Mesendoderm (in vitro differentiated cells): ENCODE measurements around the gene FMO5. TPM values are rescaled to one million over a fixed set of nuclear protein-coding genes. Genes with fewer than 3 reads are reported as not detected.

Experiments used
- DNase-seq: peaks from one replicate; pipeline ENCODE4 v3.0.0; 2013
- H2AK5ac ChIP-seq: 2 replicates; pipeline ENCODE4 v1.6.1; 2013; ENCODE audit warnings: low read length, inconsistent platforms
- H2BK120ac ChIP-seq: 2 replicates; pipeline ENCODE4 v1.6.1; 2013; ENCODE audit warnings: low read depth, mild to moderate bottlenecking, low read length, moderate library complexity, mixed read lengths
- H2BK15ac ChIP-seq: replicated peaks from 2 replicates; pipeline ENCODE4 v1.6.1; 2013; ENCODE audit warnings: low read depth, mild to moderate bottlenecking, moderate library complexity
- H2BK5ac ChIP-seq: 2 replicates; pipeline ENCODE4 v1.6.1; 2013; ENCODE audit warnings: low read length, inconsistent platforms
- H3K18ac ChIP-seq: 2 replicates; pipeline ENCODE4 v1.6.1; 2013; ENCODE audit warnings: mild to moderate bottlenecking, low read length, mixed read lengths
- H3K23ac ChIP-seq: one replicate; pipeline ENCODE4 v1.6.1; 2013; ENCODE audit warnings: low read length
- H3K27ac ChIP-seq: 2 replicates; pipeline ENCODE4 v1.5.1; 2013; ENCODE audit warnings: low read depth, mild to moderate bottlenecking, inconsistent platforms, low read length, moderate library complexity
- H3K27me3 ChIP-seq: 2 replicates; pipeline ENCODE4 v1.6.1; 2013; ENCODE audit warnings: low read length, control low read depth, mild to moderate bottlenecking, inconsistent platforms; ENCODE audit not compliant: insufficient read depth, poor library complexity
- H3K36me3 ChIP-seq: 2 replicates; pipeline ENCODE4 v1.6.1; 2013; ENCODE audit warnings: low read length, inconsistent platforms; ENCODE audit not compliant: control insufficient read depth, insufficient read depth
- H3K4ac ChIP-seq: one replicate; pipeline ENCODE4 v1.6.1; 2013; ENCODE audit warnings: low read depth, mild to moderate bottlenecking, low read length, moderate library complexity
- H3K4me1 ChIP-seq: 2 replicates; pipeline ENCODE4 v1.6.1; 2013; ENCODE audit warnings: low read depth, low read length, inconsistent platforms; ENCODE audit not compliant: control insufficient read depth
- H3K4me2 ChIP-seq: 2 replicates; pipeline ENCODE4 v1.6.1; 2013; ENCODE audit warnings: low read length
- H3K4me3 ChIP-seq: 2 replicates; pipeline ENCODE4 v1.5.1; 2013; ENCODE audit warnings: mild to moderate bottlenecking, low read length
- H3K56ac ChIP-seq: one replicate; pipeline ENCODE4 v1.6.1; 2013; ENCODE audit warnings: low read length
- H3K79me1 ChIP-seq: 2 replicates; pipeline ENCODE4 v1.6.1; 2013; ENCODE audit warnings: low read length, inconsistent platforms
- H3K79me2 ChIP-seq: 2 replicates; pipeline ENCODE4 v1.6.1; 2013; ENCODE audit warnings: mild to moderate bottlenecking, low read length; ENCODE audit not compliant: control insufficient read depth, insufficient read depth
- H3K9ac ChIP-seq: 2 replicates; pipeline ENCODE4 v1.6.1; 2013; ENCODE audit warnings: low read length, inconsistent platforms
- H4K5ac ChIP-seq: one replicate; pipeline ENCODE4 v1.6.1; 2013; ENCODE audit warnings: low read length
- H4K8ac ChIP-seq: one replicate; pipeline ENCODE4 v1.6.1; 2013; ENCODE audit warnings: low read depth, mild to moderate bottlenecking, control low read depth, low read length, moderate library complexity
- WGBS: extraction: QIAGEN DNeasy Blood & Tissue Kit; methylation state at CpG from one replicate; pipeline ENCODE4 v1.1.7; 2013; ENCODE audit warnings: low lambda C conversion rate, missing lambda C conversion rate; ENCODE audit not compliant: insufficient coverage; ENCODE audit errors: extremely low coverage; 5-methylcytosine and 5-hydroxymethylcytosine counted together
- polyA plus RNA-seq, 2 experiments: library from polyadenylated mRNA; stranded (reverse); fragments of 200-250 nt; gene quantifications; one replicate each; pipeline ENCODE4 v1.2.3, GENCODE V29; 2013

FMO5 gene, protein sequence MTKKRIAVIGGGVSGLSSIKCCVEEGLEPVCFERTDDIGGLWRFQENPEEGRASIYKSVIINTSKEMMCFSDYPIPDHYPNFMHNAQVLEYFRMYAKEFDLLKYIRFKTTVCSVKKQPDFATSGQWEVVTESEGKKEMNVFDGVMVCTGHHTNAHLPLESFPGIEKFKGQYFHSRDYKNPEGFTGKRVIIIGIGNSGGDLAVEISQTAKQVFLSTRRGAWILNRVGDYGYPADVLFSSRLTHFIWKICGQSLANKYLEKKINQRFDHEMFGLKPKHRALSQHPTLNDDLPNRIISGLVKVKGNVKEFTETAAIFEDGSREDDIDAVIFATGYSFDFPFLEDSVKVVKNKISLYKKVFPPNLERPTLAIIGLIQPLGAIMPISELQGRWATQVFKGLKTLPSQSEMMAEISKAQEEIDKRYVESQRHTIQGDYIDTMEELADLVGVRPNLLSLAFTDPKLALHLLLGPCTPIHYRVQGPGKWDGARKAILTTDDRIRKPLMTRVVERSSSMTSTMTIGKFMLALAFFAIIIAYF
- polyA plus RNA-seq (2013, experiment 1 of 2) = 0.22 TPM
- polyA plus RNA-seq (2013, experiment 2 of 2) = 0.11 TPM

DNA sequence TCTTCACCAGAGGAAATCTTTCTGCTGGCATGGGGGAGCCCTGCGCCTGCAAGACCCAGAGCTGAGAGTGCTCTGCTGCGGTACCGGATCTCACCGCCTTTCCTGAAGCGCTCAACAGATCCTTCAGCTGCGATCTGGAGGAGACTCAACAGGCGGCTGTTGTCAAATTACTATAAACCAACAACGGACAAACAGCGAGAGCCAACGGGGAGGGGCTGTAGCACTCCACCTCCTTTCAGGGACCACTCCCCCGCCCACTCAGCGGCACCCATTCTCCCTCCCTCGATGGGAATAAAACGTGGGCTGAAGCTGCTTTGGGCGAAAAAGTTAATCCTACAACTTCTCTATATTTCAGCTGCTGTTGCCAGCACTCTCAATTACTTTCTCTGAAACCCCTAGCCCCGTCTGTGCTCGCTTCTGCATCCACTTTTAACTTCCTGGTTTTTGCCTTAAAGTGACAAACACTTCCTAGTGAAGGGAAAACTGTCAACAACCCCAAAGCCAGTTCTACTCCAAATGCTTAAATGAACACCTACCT is at the start of gene FMO5:
Gene FMO5, minus strand, starts transcription at position 147 of the 538 bp plus-strand sequence. CDS start 310 bp downstream, outside the sequence.
- Histone ChIP-seq H3K9ac (peak within 1 kb of the TSS; percentile 35), H2BK120ac (no peak within 1 kb of the TSS), H4K8ac (no peak within 1 kb of the TSS), H3K56ac (peak within 1 kb of the TSS; percentile 74), H3K36me3 (no peaks in the 10 kb centered on the region), H3K27ac (no peak within 1 kb of the TSS), H3K79me2 (no peaks in the 10 kb centered on the region), H4K5ac (no peak within 1 kb of the TSS), H3K27me3 (no peaks in the 10 kb centered on the region), H3K23ac (no peak within 1 kb of the TSS), H3K18ac (no peak within 1 kb of the TSS), H2BK5ac (no peak within 1 kb of the TSS), H2BK15ac (no peak within 1 kb of the TSS), H2AK5ac (no peak within 1 kb of the TSS), H3K4me1 (no peaks in the 10 kb centered on the region), H3K4me3 (peak within 1 kb of the TSS; percentile 83), H3K4me2 (peak within 1 kb of the TSS; percentile 80), H3K79me1 (no peaks in the 10 kb centered on the region), H3K4ac (no peak within 1 kb of the TSS)
- peak; percentile 89 for DNase-seq
- WGBS = no CpG with 5 or more reads among the region's 17 CpGs

GRCh38 chr1:147273409-147274336 is 48.5 kb upstream of the FMO5 start:
- H3K4me1 ChIP-seq = no peaks in the 10 kb centered on the region
- no peak overlapping the region for H3K9ac ChIP-seq
- H2AK5ac ChIP-seq = no peak overlapping the region
- H2BK5ac ChIP-seq = no peak overlapping the region
- no peak overlapping the region for H2BK120ac ChIP-seq
- H4K8ac ChIP-seq = no peak overlapping the region
- no peaks in the 10 kb centered on the region for H3K27me3 ChIP-seq
- H3K79me2 ChIP-seq = no peaks in the 10 kb centered on the region
- H3K23ac ChIP-seq = no peak overlapping the region
- H3K4me2 ChIP-seq = no peak overlapping the region
- H3K4ac ChIP-seq = no peak overlapping the region
- H4K5ac ChIP-seq = no peak overlapping the region
- no peak overlapping the region for H3K27ac ChIP-seq
- no CpG with 5 or more reads among the region's 6 CpGs for WGBS
- no peak overlapping the region for H2BK15ac ChIP-seq
- peaks cover 12% of the 10 kb centered on the region for H3K36me3 ChIP-seq
- H3K4me3 ChIP-seq = no peak overlapping the region
- H3K18ac ChIP-seq = no peak overlapping the region
- H3K79me1 ChIP-seq = no peaks in the 10 kb centered on the region
- peak; percentile 60 for DNase-seq
- H3K56ac ChIP-seq = no peak overlapping the region

DNA sequence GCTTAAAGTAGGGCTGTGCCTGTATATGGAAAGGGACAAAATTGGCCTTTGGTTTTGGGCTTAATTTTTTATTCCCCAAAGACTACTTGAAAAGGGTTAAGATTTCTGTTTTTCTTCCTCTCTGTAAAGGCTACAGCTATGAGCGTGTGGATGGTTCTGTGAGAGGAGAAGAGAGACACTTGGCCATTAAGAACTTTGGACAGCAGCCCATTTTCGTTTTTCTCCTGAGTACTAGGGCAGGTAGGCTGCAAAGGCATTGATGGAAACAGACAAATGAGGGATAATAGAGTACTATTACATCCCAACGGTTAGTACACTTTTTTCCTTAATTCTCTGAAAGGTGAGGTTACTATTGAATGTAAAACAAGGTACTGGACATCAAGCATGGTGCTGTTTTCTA is 46.9 kb upstream of the FMO5 start:
- DNase-seq = no peak
- H2BK15ac ChIP-seq = no peak overlapping the region
- H3K18ac ChIP-seq = no peak overlapping the region
- H2AK5ac ChIP-seq = no peak overlapping the region
- H3K23ac ChIP-seq = no peak overlapping the region
- H3K79me1 ChIP-seq = no peaks in the 10 kb centered on the region
- no peaks in the 10 kb centered on the region for H3K27me3 ChIP-seq
- no CpG with 5 or more reads among the region's 3 CpGs for WGBS
- H3K4me1 ChIP-seq = no peaks in the 10 kb centered on the region
- no peak overlapping the region for H3K4me3 ChIP-seq
- H2BK120ac ChIP-seq = no peak overlapping the region
- H4K5ac ChIP-seq = no peak overlapping the region
- no peak overlapping the region for H4K8ac ChIP-seq
- H3K56ac ChIP-seq = no peak overlapping the region
- peaks cover 7% of the 10 kb centered on the region for H3K36me3 ChIP-seq
- H3K4ac ChIP-seq = no peak overlapping the region
- no peak overlapping the region for H3K27ac ChIP-seq
- no peak overlapping the region for H3K4me2 ChIP-seq
- no peak overlapping the region for H2BK5ac ChIP-seq
- H3K79me2 ChIP-seq = no peaks in the 10 kb centered on the region
- H3K9ac ChIP-seq = no peak overlapping the region

- H3K36me3 ChIP-seq = peaks cover 4% of the 10 kb centered on the region
- no peak overlapping the region for H3K4me2 ChIP-seq
- DNase-seq = no peak
Measured at GRCh38 chr1:147270721-147271120, 45.6 kb upstream of the FMO5 start.

DNA sequence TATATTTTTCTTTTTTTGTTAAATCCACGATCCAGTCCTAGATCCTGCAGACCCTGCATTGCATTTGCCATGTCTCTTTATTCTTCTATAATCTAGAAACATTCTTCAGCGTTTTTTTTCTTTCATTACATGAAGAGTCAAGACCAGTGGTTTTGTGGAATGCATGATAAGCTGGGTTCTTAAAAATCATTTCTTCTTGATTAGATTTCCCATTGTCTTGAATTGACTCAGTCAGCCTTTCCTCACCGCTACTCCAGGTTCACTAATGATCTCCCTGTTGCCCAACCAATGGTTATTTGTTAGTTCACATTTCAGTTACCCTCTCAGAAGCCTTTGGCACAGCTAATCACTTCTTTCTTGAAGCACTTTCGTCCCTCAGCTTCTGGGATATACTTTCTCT is 42.6 kb upstream of the FMO5 start:
- no peak overlapping the region for H3K9ac ChIP-seq
- H3K4ac ChIP-seq = no peak overlapping the region
- no peak overlapping the region for H3K18ac ChIP-seq
- H2BK120ac ChIP-seq = no peak overlapping the region
- H2BK15ac ChIP-seq = no peak overlapping the region
- H4K5ac ChIP-seq = no peak overlapping the region
- WGBS = no CpG with 5 or more reads among the region's 4 CpGs
- no peak overlapping the region for H3K4me3 ChIP-seq
- no peaks in the 10 kb centered on the region for H3K79me2 ChIP-seq
- H3K79me1 ChIP-seq = no peaks in the 10 kb centered on the region
- no peak overlapping the region for H3K23ac ChIP-seq
- no peak overlapping the region for H3K56ac ChIP-seq
- H3K36me3 ChIP-seq = no peaks in the 10 kb centered on the region
- H3K4me2 ChIP-seq = no peak overlapping the region
- no peaks in the 10 kb centered on the region for H3K4me1 ChIP-seq
- no peak overlapping the region for H4K8ac ChIP-seq
- no peak overlapping the region for H2AK5ac ChIP-seq
- H3K27me3 ChIP-seq = no peaks in the 10 kb centered on the region
- DNase-seq = no peak
- no peak overlapping the region for H3K27ac ChIP-seq
- no peak overlapping the region for H2BK5ac ChIP-seq

More at GRCh38 chr1:147270721-147271120, 45.6 kb upstream of the FMO5 start:
- Histone ChIP-seq H3K9ac (no peak overlapping the region), H3K4me3 (no peak overlapping the region), H3K18ac (no peak overlapping the region), H2BK15ac (no peak overlapping the region), H3K27me3 (no peaks in the 10 kb centered on the region), H4K5ac (no peak overlapping the region), H3K4me1 (no peaks in the 10 kb centered on the region), H3K27ac (no peak overlapping the region), H3K79me2 (no peaks in the 10 kb centered on the region), H3K56ac (no peak overlapping the region), H2BK5ac (no peak overlapping the region), H3K79me1 (no peaks in the 10 kb centered on the region), H3K4ac (no peak overlapping the region), H4K8ac (no peak overlapping the region), H3K23ac (no peak overlapping the region), H2AK5ac (no peak overlapping the region), H2BK120ac (no peak overlapping the region)
- no CpG with 5 or more reads among the region's 2 CpGs for WGBS
